GM12878 (cell line): ENCODE results near the gene ABHD1. TPM values are rescaled to one million over a fixed set of nuclear protein-coding genes. Genes with fewer than 3 reads are reported as not detected.
A peak's percentile ranks its signal among the peaks of the same experiment; 100 is the strongest.

Experiments used
- ATAC-seq: fragments of 200-7000 bp; cut with Tn5 transposase; 3 replicates; pipeline ENCODE4 v1.9.1; 2020; ENCODE audit warnings: mild to moderate bottlenecking, moderate library complexity
- BruUV-seq: library from RNA; stranded (reverse); fragments of 400-500 nt; replicated peaks from 2 replicates; lab custom pipeline; 2021; lab: Mats Ljungman, UMichigan
- CTCF ChIA-PET: fragments of 300-600 bp; sonication (Branson Sonifier 250); formaldehyde crosslinking; extraction: SDS; loops from one replicate; lab custom pipeline; 2021; ENCODE audit warnings: inconsistent platforms; lab: Yijun Ruan, JAX
- POLR2A ChIA-PET: fragments of 350-600 bp; formaldehyde crosslinking; extraction: SDS; loops from one replicate; lab custom pipeline; 2021; ENCODE audit warnings: inconsistent platforms; lab: Charles Lee
- RAD21 ChIA-PET: fragments of 300-600 bp; sonication (Branson Sonifier 250); formaldehyde crosslinking; loops from one replicate; lab custom pipeline; 2023; ENCODE audit warnings: antibody characterized with exemption; ENCODE audit not compliant: unreplicated experiment; lab: Charles Lee
- SMC1A ChIA-PET: fragments of 300-600 bp; sonication (Branson Sonifier 250); formaldehyde crosslinking; loops from one replicate; lab custom pipeline; 2023; ENCODE audit not compliant: unreplicated experiment, uncharacterized antibody; lab: Charles Lee
- DNase-seq: peaks from one replicate; pipeline ENCODE4 v3.0.0-alpha.2; 2011; ENCODE audit warnings: low read depth, low spot score
- FAIRE-seq: peaks from 3 replicates; lab custom pipeline; 2011; peaks lifted over from hg19 to GRCh38; lab: Jason Lieb, UNC
- H2AFZ ChIP-seq: 2 replicates; pipeline ENCODE4 v1.6.0; 2011; ENCODE audit warnings: low read depth, low read length, control low read depth; ENCODE audit not compliant: control insufficient read depth
- H3K27ac ChIP-seq: 2 replicates; pipeline ENCODE4 v1.5.1; 2011; ENCODE audit warnings: control low read depth; ENCODE audit not compliant: control insufficient read depth, insufficient read depth
- H3K27me3 ChIP-seq, 2 experiments: replicated peaks in 1 of 2; 2 replicates each; pipeline versions ENCODE4 v1.6.0 to v1.6.1; 2011; ENCODE audit warnings: low read length in 1 of 2; ENCODE audit not compliant: control insufficient read depth in 2 of 2, insufficient read depth in 2 of 2
- H3K36me3 ChIP-seq, 2 experiments: 2 replicates each; pipeline ENCODE4 v1.5.1; 2011; ENCODE audit warnings: low read length in 1 of 2; ENCODE audit not compliant: control insufficient read depth in 2 of 2, insufficient read depth in 2 of 2
- H3K4me1 ChIP-seq: 2 replicates; pipeline ENCODE4 v1.6.1; 2011; ENCODE audit warnings: mild to moderate bottlenecking, low read length, moderate library complexity, mixed read lengths; ENCODE audit not compliant: control insufficient read depth, insufficient read depth
- H3K4me2 ChIP-seq: 2 replicates; pipeline ENCODE4 v1.6.0; 2011; ENCODE audit warnings: control low read depth; ENCODE audit not compliant: control insufficient read depth, insufficient read depth
- H3K4me3 ChIP-seq: fragments of 200-600 bp; sonication (generic); 2 replicates; pipeline ENCODE4 v1.5.1; 2016
- H3K79me2 ChIP-seq: 2 replicates; pipeline ENCODE4 v1.6.0; 2011; ENCODE audit warnings: low read length; ENCODE audit not compliant: control insufficient read depth, insufficient read depth
- H3K9ac ChIP-seq: 2 replicates; pipeline ENCODE4 v1.8.0; 2011; ENCODE audit warnings: low read length, control low read depth, mixed read lengths; ENCODE audit not compliant: control insufficient read depth, insufficient read depth
- H3K9me3 ChIP-seq: replicated peaks from 3 replicates; pipeline ENCODE4 v1.5.1; 2011; ENCODE audit warnings: mild to moderate bottlenecking, low read length; ENCODE audit not compliant: control insufficient read depth, insufficient read depth
- H4K20me1 ChIP-seq: 2 replicates; pipeline ENCODE4 v1.6.0; 2011; ENCODE audit not compliant: control insufficient read depth, insufficient read depth
- CBX5 ChIP-seq: sonication (generic); IDR thresholded peaks from 2 replicates; pipeline ENCODE4 v1.6.1; 2016; ENCODE audit warnings: low read depth, moderate library complexity, mild to moderate bottlenecking, inconsistent platforms
- IKZF1 ChIP-seq: fragments of 450-650 bp; conservative IDR thresholded peaks from 2 replicates; pipeline ENCODE4 v1.6.1; 2017; ENCODE audit warnings: antibody characterized with exemption, mild to moderate bottlenecking
- NR2F1 ChIP-seq: fragments of 450-650 bp; conservative IDR thresholded peaks from 2 replicates; pipeline ENCODE4 v1.6.1; 2017; ENCODE audit warnings: mild to moderate bottlenecking
- POLR2A ChIP-seq: IDR thresholded peaks from 2 replicates; pipeline ENCODE4 v1.6.1; 2011; ENCODE audit warnings: low read depth, mild to moderate bottlenecking, low read length
- POU2F2 ChIP-seq: IDR thresholded peaks from 3 replicates; pipeline ENCODE4 v1.6.1; 2011; ENCODE audit warnings: low read depth, mild to moderate bottlenecking, low read length, borderline replicate concordance
- RELB ChIP-seq: fragments of 450-650 bp; IDR thresholded peaks from 2 replicates; pipeline ENCODE4 v1.6.1; 2017; ENCODE audit warnings: low read depth, mild to moderate bottlenecking, moderate library complexity
- USF1 ChIP-seq: IDR thresholded peaks from 2 replicates; pipeline ENCODE4 v1.6.1; 2011; ENCODE audit warnings: borderline replicate concordance, low read depth, mild to moderate bottlenecking, moderate library complexity, mixed read lengths, low read length; ENCODE audit not compliant: insufficient read depth; ENCODE audit errors: extremely low read length
- WRNIP1 ChIP-seq: IDR thresholded peaks from 2 replicates; pipeline ENCODE4 v1.6.1; 2011; ENCODE audit warnings: low read depth, low read length, improper control_type of control experiment, borderline replicate concordance
- YBX1 ChIP-seq: fragments of 450-650 bp; IDR thresholded peaks from 2 replicates; pipeline ENCODE4 v1.6.1; 2016; ENCODE audit warnings: antibody characterized with exemption
- YY1 ChIP-seq: IDR thresholded peaks from 2 replicates; pipeline ENCODE4 v1.6.1; 2011; ENCODE audit warnings: low read depth, mild to moderate bottlenecking, low read length
- ZNF687 ChIP-seq: fragments of 450-650 bp; IDR thresholded peaks from 2 replicates; pipeline ENCODE4 v1.6.1; 2017; ENCODE audit warnings: mild to moderate bottlenecking, moderate library complexity
- WGBS: methylation state at CpG from one replicate; pipeline ENCODE4 v1.1.6; 2016; ENCODE audit warnings: low lambda C conversion rate; ENCODE audit not compliant: insufficient replicate concordance, insufficient coverage; ENCODE audit errors: missing lambda C conversion rate; 5-methylcytosine and 5-hydroxymethylcytosine counted together
- in situ Hi-C: fragments of 300-500 bp; cut with MboI; formaldehyde crosslinking; loops from 9 replicates; pipeline ENCODE4 v1.14.3; 2018; ENCODE audit warnings: mixed read lengths
- intact Hi-C: fragments of 100-400 bp; cut with micrococcal nuclease; formaldehyde crosslinking; loops from one replicate; pipeline ENCODE4 v1.14.2; 2022; ENCODE audit not compliant: unreplicated experiment
- polyA plus RNA-seq, 11 experiments: library from polyadenylated mRNA; depleted of rRNA in 4 of 11; unstranded in 6 of 11; stranded (reverse) in 5 of 11; fragments of >200 nt; fragmentation: Nextera tagmentation in 4 of 11; fragmentation: Illumina TruSeq in 1 of 11; extraction: Ambion mirVana in 4 of 11; extraction: Trizol in 1 of 11; gene quantifications; 1 replicate in 1 of 11; 2 replicates in 10 of 11; pipeline versions ENCODE4 v1.2.1 to v1.2.3, GENCODE V29; 2011 to 2016; ENCODE audit warnings: inconsistent platforms in 2 of 11, missing spikeins in 2 of 11, low read depth in 1 of 11
- total RNA-seq, 4 experiments: library from RNA; depleted of rRNA in 3 of 4; stranded (reverse); fragments of >200 nt in 3 of 4; fragmentation: Illumina TruSeq in 1 of 4; extraction: Trizol in 1 of 4; gene quantifications; 2 replicates each; pipeline versions ENCODE4 v1.2.1 to v1.2.3, GENCODE V29; 2013 to 2021

Gene ABHD1
- total and polyA plus RNA-seq, 10 of the 15 experiments (the other 5 are each of a cell fraction or from before 2014, with no cell fraction given) = 0.04 to 0.35 (median 0.17) TPM; not detected in 2

- peak; percentile 83 for TF ChIP-seq ZNF687
Measured at GRCh38 chr2:27133905-27134780, 10.5 kb downstream of the ABHD1 start, which contains the start of gene PREB (continued).

GRCh38 chr2:27134781-27135477 lies 11.3 kb downstream of the ABHD1 start:
- DNase-seq (no peak), ATAC-seq (no peak), FAIRE-seq (no peak)
- H3K4me1 ChIP-seq = peaks cover 8% of the 10 kb centered on the region
- in situ Hi-C loops = no loop called here
- CTCF ChIA-PET = interaction anchor here (0.6 to 2.4 kb wide), 6 partner anchors 25 to 168 kb away, joined by 3 to 19 read pairs (median 10); no protein-coding TSS in a partner anchor
- H3K27me3 ChIP-seq = no peaks in the 10 kb centered on the region
- SMC1A ChIA-PET = interaction anchor here (1.6 to 1.7 kb wide), 2 partner anchors 76 to 168 kb away, joined by 3 to 7 read pairs; no protein-coding TSS in a partner anchor
- RAD21 ChIA-PET = interaction anchor here (0.6 to 2.1 kb wide), 4 partner anchors 31 to 145 kb away, joined by 3 to 13 read pairs (median 8); no protein-coding TSS in a partner anchor
- intact Hi-C loops = loop anchor here (5.0 kb wide), 1 partner anchor 47 kb away; no protein-coding TSS in a partner anchor
- H3K9ac ChIP-seq = peak overlapping the region; percentile 12; the same call in 1 of the 2 replicates
- H3K4me3 ChIP-seq = peak overlapping the region; percentile 49; the same call in 1 of the 2 replicates
- peak overlapping the region; percentile 90; the same call in 1 of the 2 replicates for H3K27ac ChIP-seq
- peak overlapping the region; percentile 82 for H3K4me2 ChIP-seq
- peaks cover 10 to 17% of the 10 kb centered on the region in 2 experiments for H3K36me3 ChIP-seq
- peaks cover 19% of the 10 kb centered on the region for H3K79me2 ChIP-seq
- no peaks in the 10 kb centered on the region for H3K9me3 ChIP-seq
- POLR2A ChIA-PET = interaction anchor here (0.6 to 2.2 kb wide), 8 partner anchors 14 to 228 kb away, joined by 3 to 7 read pairs (median 3); partner anchors contain the start of genes ATRAID, MPV17, SLC5A6 and TCF23
- peak overlapping the region; percentile 93 for H2AFZ ChIP-seq
- no TSS peak for BruUV-seq
- WGBS = 56% methylated on average over 32 of the region's 33 CpGs
- H4K20me1 ChIP-seq = no peaks in the 10 kb centered on the region
- TF ChIP-seq POLR2A (no peak), RELB (0 out of 2 replicates have a peak, but pooled peaks have one; percentile 26), YY1 (peak; percentile 99), USF1 (no peak), IKZF1 (no peak), YBX1 (no peak), CBX5 (no peak), POU2F2 (no peak), NR2F1 (peak; percentile 82; the same call in 1 of the 2 replicates), WRNIP1 (no peak)
